ENCODE results near the gene C4A. TPM values are rescaled to one million over a fixed set of nuclear protein-coding genes. Genes with fewer than 3 reads are reported as not detected.
"Not testable (repeated sequence)": the region's sequence is repeated elsewhere in the genome, so short reads cannot be mapped to it uniquely, and the experiment has no call there.

Gene C4A
- total and polyA plus RNA-seq, 2 of the 4 experiments (the other 2 are of a cell fraction), result 0.90 to 3.8 TPM

GRCh38 chr6:32014547-32014946 lies 32.7 kb downstream of the C4A start, which contains the start of gene C4B:
TSS of gene C4B (plus strand) at chr6:32014795. CDS start at chr6:32014846, 51 bp downstream.
- H3K27ac ChIP-seq (ENCODE audit: insufficient read depth, low read length); dilution Hi-C loops (cut with HindIII; ENCODE audit: low sequenced_read_pairs, unreplicated experiment); H3K27me3 ChIP-seq (ENCODE audit: control insufficient read depth, insufficient read depth, low read length); H2BK15ac ChIP-seq (ENCODE audit: low read depth, low read length); H2BK20ac ChIP-seq (ENCODE audit: low read depth, low read length); CTCF ChIA-PET; H3K4me2 ChIP-seq (ENCODE audit: low read depth, low read length); H3K23ac ChIP-seq (ENCODE audit: low read depth, low read length); H3K4ac ChIP-seq (ENCODE audit: low read depth, low read length); H3K4me1 ChIP-seq (ENCODE audit: control insufficient read depth, insufficient read depth, low read length); H3K4me3 ChIP-seq (ENCODE audit: insufficient read depth, low read depth, low read length); H2AK5ac ChIP-seq (ENCODE audit: low read depth, low read length); H4K8ac ChIP-seq (ENCODE audit: low read depth in 2 of 2, low read length in 2 of 2); H2AFZ ChIP-seq (replicated peaks; ENCODE audit: low read length, poor library complexity); H2BK5ac ChIP-seq (ENCODE audit: low read depth, low read length, poor library complexity, severe bottlenecking); H3K9me3 ChIP-seq (ENCODE audit: control insufficient read depth, insufficient read depth, low read length); POLR2A ChIA-PET (ENCODE audit: unreplicated experiment); intact Hi-C loops (cut with micrococcal nuclease); H3K56ac ChIP-seq (ENCODE audit: extremely low read depth, insufficient read depth, low read length); H4K91ac ChIP-seq (ENCODE audit: insufficient read depth, low read depth, low read length); H3K9me1 ChIP-seq (ENCODE audit: insufficient read depth, low read length); H2BK120ac ChIP-seq (ENCODE audit: low read depth, low read length); H3K36me3 ChIP-seq (ENCODE audit: control insufficient read depth, insufficient read depth, low read length); H3K18ac ChIP-seq (ENCODE audit: low read depth, low read length); H4K20me1 ChIP-seq (ENCODE audit: insufficient read depth, low read length); DNase-seq; in situ Hi-C loops (cut with MboI; ENCODE audit: low sequenced_read_pairs); H3K14ac ChIP-seq (replicated peaks; ENCODE audit: low read depth, low read length); H3K9ac ChIP-seq (ENCODE audit: low read depth, low read length); H4K5ac ChIP-seq (ENCODE audit: low read depth, low read length); H2AK9ac ChIP-seq (replicated peaks; ENCODE audit: low read depth, low read length, poor library complexity); BruUV-seq (replicated peaks); H3K79me1 ChIP-seq (ENCODE audit: low read depth in 1 of 2, low read length in 2 of 2): not testable (repeated sequence)
- WGBS, 2 experiments (ENCODE audit: extremely low coverage in 2 of 2, insufficient read length in 1 of 2), result no CpG with 5 or more reads among the region's 6 CpGs
- peak; percentile 54 for ATAC-seq (ENCODE audit: low read depth)

- CTCF ChIA-PET; BruUV-seq (replicated peaks); H3K4me2 ChIP-seq (ENCODE audit: low read depth, low read length); H2BK5ac ChIP-seq (ENCODE audit: low read depth, low read length, poor library complexity, severe bottlenecking); in situ Hi-C loops (cut with MboI; ENCODE audit: low sequenced_read_pairs); H2AK9ac ChIP-seq (replicated peaks; ENCODE audit: low read depth, low read length, poor library complexity); H3K4ac ChIP-seq (ENCODE audit: low read depth, low read length); DNase-seq; H3K4me1 ChIP-seq (ENCODE audit: control insufficient read depth, insufficient read depth, low read length); H4K91ac ChIP-seq (ENCODE audit: insufficient read depth, low read depth, low read length); H3K9me3 ChIP-seq (ENCODE audit: control insufficient read depth, insufficient read depth, low read length); intact Hi-C loops (cut with micrococcal nuclease); H3K4me3 ChIP-seq (ENCODE audit: insufficient read depth, low read depth, low read length); H3K23ac ChIP-seq (ENCODE audit: low read depth, low read length); dilution Hi-C loops (cut with HindIII; ENCODE audit: low sequenced_read_pairs, unreplicated experiment); H2AFZ ChIP-seq (replicated peaks; ENCODE audit: low read length, poor library complexity); H3K14ac ChIP-seq (replicated peaks; ENCODE audit: low read depth, low read length); H3K27me3 ChIP-seq (ENCODE audit: control insufficient read depth, insufficient read depth, low read length); H2BK20ac ChIP-seq (ENCODE audit: low read depth, low read length); H4K5ac ChIP-seq (ENCODE audit: low read depth, low read length); H3K27ac ChIP-seq (ENCODE audit: insufficient read depth, low read length); H2BK15ac ChIP-seq (ENCODE audit: low read depth, low read length); H2BK120ac ChIP-seq (ENCODE audit: low read depth, low read length); H2AK5ac ChIP-seq (ENCODE audit: low read depth, low read length); H3K56ac ChIP-seq (ENCODE audit: extremely low read depth, insufficient read depth, low read length); H3K9ac ChIP-seq (ENCODE audit: low read depth, low read length); H4K8ac ChIP-seq (ENCODE audit: low read depth in 2 of 2, low read length in 2 of 2); H3K79me1 ChIP-seq (ENCODE audit: low read depth in 1 of 2, low read length in 2 of 2); H3K9me1 ChIP-seq (ENCODE audit: insufficient read depth, low read length); POLR2A ChIA-PET (ENCODE audit: unreplicated experiment); H4K20me1 ChIP-seq (ENCODE audit: insufficient read depth, low read length); ATAC-seq (ENCODE audit: low read depth); H3K18ac ChIP-seq (ENCODE audit: low read depth, low read length); H3K36me3 ChIP-seq (ENCODE audit: control insufficient read depth, insufficient read depth, low read length): not testable (repeated sequence)
- WGBS, 2 experiments (ENCODE audit: extremely low coverage in 2 of 2, insufficient read length in 1 of 2), result no CpG with 5 or more reads among the region's 10 CpGs
Measured at GRCh38 chr6:32022100-32022499, 40.2 kb downstream of the C4A start.
